ENCODE results near the gene C14orf39. TPM values are rescaled to one million over a fixed set of nuclear protein-coding genes. Genes with fewer than 3 reads are reported as not detected.

C14orf39 gene
- total and polyA plus RNA-seq, 12 donors, result 0.24 to 0.91 (median 0.40) TPM; not detected in 7

DNA sequence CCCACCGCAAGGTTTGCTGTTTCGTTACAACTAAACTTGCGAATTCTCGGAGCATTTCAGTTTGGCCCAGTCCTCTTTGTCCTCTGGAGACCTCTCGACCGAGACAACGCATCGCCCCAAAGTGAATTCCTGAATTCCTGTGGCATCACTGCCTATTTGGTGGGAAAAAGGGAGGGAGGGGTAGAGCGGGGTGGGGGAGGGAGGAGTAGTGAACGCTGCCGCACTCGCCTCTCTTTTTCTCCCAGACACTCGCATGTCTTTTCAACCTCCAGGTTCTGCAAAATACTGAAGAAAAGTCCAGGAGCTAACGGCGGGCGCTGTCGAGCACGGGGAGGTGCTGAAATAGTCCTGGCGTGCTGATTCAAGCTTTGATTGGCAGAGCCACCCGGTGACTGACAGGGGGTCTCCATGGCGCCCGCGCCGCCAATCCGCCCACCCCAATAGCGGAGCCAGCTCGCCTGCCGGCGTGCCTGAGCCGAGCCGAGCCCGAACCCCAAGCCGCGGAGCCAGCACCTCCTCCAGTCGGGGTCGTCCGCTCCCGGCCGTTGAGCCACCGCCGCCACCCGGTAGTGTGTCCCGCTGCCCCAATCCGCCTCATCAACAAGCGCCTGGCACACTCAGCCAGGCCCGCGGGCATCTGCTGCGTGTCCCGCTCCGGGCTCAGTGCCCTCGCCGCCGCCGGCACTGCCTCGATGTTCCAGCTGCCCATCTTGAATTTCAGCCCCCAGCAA is 23.0 kb upstream of the C14orf39 start, which contains the start of gene SIX6:
SIX6 (plus strand) TSS at position 440 of the 731 bp plus-strand sequence; CDS start at position 693, 253 bp downstream.
- no peaks in the 10 kb centered on the region for H3K9me3 ChIP-seq (replicated peaks in 1 of 3)
- no peak within 1 kb of the TSS for H3K27ac ChIP-seq
- H3K4me3 ChIP-seq, result no peak within 1 kb of the TSS
- no peak for DNase-seq
- TF ChIP-seq, protein P1, sequence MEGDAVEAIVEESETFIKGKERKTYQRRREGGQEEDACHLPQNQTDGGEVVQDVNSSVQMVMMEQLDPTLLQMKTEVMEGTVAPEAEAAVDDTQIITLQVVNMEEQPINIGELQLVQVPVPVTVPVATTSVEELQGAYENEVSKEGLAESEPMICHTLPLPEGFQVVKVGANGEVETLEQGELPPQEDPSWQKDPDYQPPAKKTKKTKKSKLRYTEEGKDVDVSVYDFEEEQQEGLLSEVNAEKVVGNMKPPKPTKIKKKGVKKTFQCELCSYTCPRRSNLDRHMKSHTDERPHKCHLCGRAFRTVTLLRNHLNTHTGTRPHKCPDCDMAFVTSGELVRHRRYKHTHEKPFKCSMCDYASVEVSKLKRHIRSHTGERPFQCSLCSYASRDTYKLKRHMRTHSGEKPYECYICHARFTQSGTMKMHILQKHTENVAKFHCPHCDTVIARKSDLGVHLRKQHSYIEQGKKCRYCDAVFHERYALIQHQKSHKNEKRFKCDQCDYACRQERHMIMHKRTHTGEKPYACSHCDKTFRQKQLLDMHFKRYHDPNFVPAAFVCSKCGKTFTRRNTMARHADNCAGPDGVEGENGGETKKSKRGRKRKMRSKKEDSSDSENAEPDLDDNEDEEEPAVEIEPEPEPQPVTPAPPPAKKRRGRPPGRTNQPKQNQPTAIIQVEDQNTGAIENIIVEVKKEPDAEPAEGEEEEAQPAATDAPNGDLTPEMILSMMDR (IDR thresholded peaks at IDR 0.05), result no peak
- TF ChIP-seq POLR2A (IDR thresholded peaks at IDR 0.05), result no peak
- 3 to 5% (median 4%) methylated on average over 13 to 55 of the region's 55 CpGs for WGBS, 4 donors
- no peaks in the 10 kb centered on the region for H3K36me3 ChIP-seq (replicated peaks in 1 of 2)
- peaks cover 0 to 15% of the 10 kb centered on the region in 2 donors for H3K4me1 ChIP-seq (replicated peaks in 1 of 2)
- peaks cover 88% of the 10 kb centered on the region for H3K27me3 ChIP-seq
- intact Hi-C loops (cut with DNase I), result no loop called here

DNA sequence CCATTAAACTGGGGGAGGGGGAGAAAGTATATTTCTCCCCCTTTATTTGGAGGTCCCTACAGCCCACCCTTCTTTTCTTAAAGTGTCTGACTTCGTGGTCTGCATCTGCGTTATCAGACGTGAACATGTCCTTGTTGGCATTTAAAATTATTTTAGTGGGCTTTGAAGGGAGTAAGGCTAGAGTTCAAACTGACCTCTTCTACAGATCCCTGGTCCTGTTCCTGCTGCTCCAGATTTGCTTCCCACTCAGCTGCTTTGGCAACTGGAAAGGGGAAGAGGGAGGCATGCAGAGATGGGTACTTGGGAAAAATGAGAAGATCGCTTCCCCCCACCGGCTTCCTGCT is 22.5 kb upstream of the C14orf39 start:
- peaks cover 88% of the 10 kb centered on the region for H3K27me3 ChIP-seq
- H3K4me1 ChIP-seq (replicated peaks in 1 of 2), result peaks cover 0 to 15% of the 10 kb centered on the region in 2 donors
- no peak overlapping the region for H3K27ac ChIP-seq
- DNase-seq, result no peak
- WGBS, 4 donors, result 4 to 6% (median 5%) methylated on average over 5 of the region's 5 CpGs
- no peaks in the 10 kb centered on the region for H3K9me3 ChIP-seq (replicated peaks in 1 of 3)
- H3K36me3 ChIP-seq (replicated peaks in 1 of 2), result no peaks in the 10 kb centered on the region
- no peak overlapping the region for H3K4me3 ChIP-seq
- TF ChIP-seq, protein P1 (IDR thresholded peaks at IDR 0.05), result no peak
- TF ChIP-seq POLR2A (IDR thresholded peaks at IDR 0.05), result no peak
- intact Hi-C loops (cut with DNase I), result no loop called here

DNA sequence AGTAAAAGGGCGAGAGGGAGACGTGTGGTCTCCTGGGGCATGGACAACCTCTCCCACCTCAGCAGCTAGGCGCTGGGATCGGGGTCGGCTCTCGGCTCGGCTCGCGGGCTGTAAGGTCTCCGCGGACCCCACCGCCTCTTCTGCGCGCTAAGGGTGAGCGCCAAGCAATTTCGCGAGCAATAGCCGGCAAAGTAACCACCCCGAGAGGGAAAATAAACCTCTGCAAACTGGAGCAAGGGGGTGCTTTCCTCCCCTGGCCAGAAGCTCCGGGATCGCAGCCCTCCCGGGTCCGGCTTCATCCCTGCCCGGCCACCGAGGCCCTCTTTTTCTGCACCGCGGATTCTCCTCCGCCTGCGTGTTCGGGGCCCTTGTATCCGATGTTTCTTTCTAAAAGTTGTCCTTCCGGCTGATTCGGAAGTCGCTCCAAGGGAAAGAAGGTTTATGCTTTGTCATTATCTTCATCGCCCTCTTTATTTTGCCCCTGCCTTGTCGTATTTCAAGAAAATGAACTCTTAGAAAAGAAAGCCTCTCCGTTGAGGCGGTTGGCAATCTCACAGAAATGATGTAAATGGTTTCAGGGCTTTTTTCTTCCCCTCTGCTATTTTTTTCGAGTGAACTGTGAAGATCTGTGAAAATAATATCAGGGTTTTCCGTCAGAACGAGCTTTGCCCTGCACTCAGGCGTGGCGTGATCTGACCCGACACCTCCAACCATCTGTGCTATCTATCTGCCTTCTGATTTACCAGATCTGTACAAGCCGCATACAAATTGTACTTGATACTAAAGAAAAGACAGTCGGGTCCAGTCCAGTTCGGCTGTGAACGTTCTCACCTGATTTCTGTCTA is 21.3 kb upstream of the C14orf39 start:
- DNase-seq, result no peak
- peaks cover 81% of the 10 kb centered on the region for H3K27me3 ChIP-seq
- H3K27ac ChIP-seq, result no peak overlapping the region
- no peaks in the 10 kb centered on the region for H3K36me3 ChIP-seq (replicated peaks in 1 of 2)
- intact Hi-C loops (cut with DNase I), result no loop called here
- peaks cover 0 to 15% of the 10 kb centered on the region in 2 donors for H3K4me1 ChIP-seq (replicated peaks in 1 of 2)
- H3K4me3 ChIP-seq, result no peak overlapping the region
- 6 to 9% (median 7%) methylated on average over 42 to 48 of the region's 48 CpGs for WGBS, 4 donors
- no peaks in the 10 kb centered on the region for H3K9me3 ChIP-seq (replicated peaks in 1 of 3)
- no peak for TF ChIP-seq POLR2A (IDR thresholded peaks at IDR 0.05)
- TF ChIP-seq, protein P1 (IDR thresholded peaks at IDR 0.05), result no peak

DNA sequence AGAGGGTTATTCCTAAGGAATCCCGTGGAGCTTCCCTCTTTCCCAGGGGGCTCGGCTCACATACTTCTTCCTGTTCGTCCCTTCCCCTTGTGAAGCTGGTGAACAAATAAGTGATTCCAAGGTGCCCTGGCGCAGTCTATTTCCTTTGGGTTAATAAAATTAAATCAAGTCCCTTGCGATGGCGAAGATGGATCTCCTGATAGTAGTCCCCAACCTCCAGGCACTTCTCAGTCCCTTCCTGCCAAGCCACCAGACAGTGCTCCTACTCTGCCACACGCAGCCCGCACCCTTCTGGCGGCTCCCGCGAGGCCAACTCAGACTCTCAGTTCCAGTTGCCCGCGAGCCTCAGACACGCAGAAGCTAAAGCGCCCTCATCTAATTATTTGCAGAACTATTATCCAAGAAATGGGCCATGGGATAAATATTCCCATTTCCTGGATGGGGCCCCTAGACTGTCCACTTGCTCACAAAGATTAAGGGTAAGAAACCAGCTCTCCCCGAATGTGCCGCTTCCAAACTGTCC is 20.7 kb upstream of the C14orf39 start:
- Histone ChIP-seq H3K4me1 (replicated peaks in 1 of 2) (peaks cover 0 to 15% of the 10 kb centered on the region in 2 donors), H3K4me3 (no peak overlapping the region), H3K36me3 (replicated peaks in 1 of 2) (no peaks in the 10 kb centered on the region), H3K27me3 (peaks cover 75% of the 10 kb centered on the region), H3K9me3 (replicated peaks in 1 of 3) (no peaks in the 10 kb centered on the region), H3K27ac (no peak overlapping the region)
- no peak for DNase-seq
- WGBS, 4 donors, result 6 to 11% (median 9%) methylated on average over 15 to 17 of the region's 17 CpGs
- intact Hi-C loops (cut with DNase I), result no loop called here
- TF ChIP-seq POLR2A (IDR thresholded peaks at IDR 0.05), result no peak
- TF ChIP-seq, protein P1 (IDR thresholded peaks at IDR 0.05), result no peak
